Trophoblast cell (in vitro differentiated cells and primary cell): ENCODE data around the gene MBNL3.

Experiments
- DNase-seq, 2 donors: peaks; one replicate each; pipeline ENCODE4 v3.0.0-alpha.2; 2016
- H2AFZ ChIP-seq: 2 replicates; pipeline ENCODE4 v1.6.1; 2013; ENCODE audit warnings: low read length, moderate library complexity, mild to moderate bottlenecking; ENCODE audit not compliant: insufficient read depth, poor library complexity
- H2AK5ac ChIP-seq: 2 replicates; pipeline ENCODE4 v1.6.1; 2013; ENCODE audit warnings: mild to moderate bottlenecking, low read length
- H2BK120ac ChIP-seq: 2 replicates; pipeline ENCODE4 v1.6.1; 2013; ENCODE audit warnings: low read length, mild to moderate bottlenecking, moderate library complexity; ENCODE audit not compliant: insufficient read depth, poor library complexity
- H2BK12ac ChIP-seq: 2 replicates; pipeline ENCODE4 v1.6.1; 2013; ENCODE audit warnings: mild to moderate bottlenecking, low read length, moderate library complexity
- H2BK5ac ChIP-seq: 2 replicates; pipeline ENCODE4 v1.6.1; 2013; ENCODE audit warnings: low read length, low read depth, moderate library complexity, mild to moderate bottlenecking; ENCODE audit not compliant: poor library complexity
- H3K14ac ChIP-seq: 2 replicates; pipeline ENCODE4 v1.6.1; 2013; ENCODE audit warnings: mild to moderate bottlenecking, low read length
- H3K18ac ChIP-seq: 2 replicates; pipeline ENCODE4 v1.6.1; 2013; ENCODE audit warnings: mild to moderate bottlenecking, low read length
- H3K23ac ChIP-seq: 2 replicates; pipeline ENCODE4 v1.6.1; 2013; ENCODE audit warnings: low read length
- H3K27ac ChIP-seq: 2 replicates; pipeline ENCODE4 v1.5.1; 2013; ENCODE audit warnings: low read depth, mild to moderate bottlenecking, inconsistent platforms, low read length, moderate library complexity
- H3K27me3 ChIP-seq: 2 replicates; pipeline ENCODE4 v1.6.1; 2013; ENCODE audit warnings: inconsistent platforms, mild to moderate bottlenecking, low read length, moderate library complexity; ENCODE audit not compliant: insufficient read depth
- H3K36me3 ChIP-seq, 2 experiments: 1 replicate in 1 of 2; 2 replicates in 1 of 2; pipeline ENCODE4 v1.6.1; 2013; ENCODE audit warnings: low read length in 2 of 2, mild to moderate bottlenecking in 2 of 2, moderate library complexity in 1 of 2; ENCODE audit not compliant: insufficient read depth in 2 of 2, control insufficient read depth in 1 of 2
- H3K4ac ChIP-seq: 2 replicates; pipeline ENCODE4 v1.6.1; 2013; ENCODE audit warnings: low read depth, mild to moderate bottlenecking, low read length, moderate library complexity
- H3K4me1 ChIP-seq, 2 experiments: 1 replicate in 1 of 2; 2 replicates in 1 of 2; pipeline ENCODE4 v1.6.1; 2013; ENCODE audit warnings: low read length in 2 of 2, mild to moderate bottlenecking in 2 of 2, moderate library complexity in 1 of 2; ENCODE audit not compliant: insufficient read depth in 2 of 2, control insufficient read depth in 1 of 2
- H3K4me2 ChIP-seq: 2 replicates; pipeline ENCODE4 v1.6.1; 2013; ENCODE audit warnings: inconsistent platforms, mild to moderate bottlenecking, low read length, moderate library complexity
- H3K4me3 ChIP-seq: 2 replicates; pipeline ENCODE4 v1.5.1; 2013; ENCODE audit warnings: mild to moderate bottlenecking, low read depth, low read length, inconsistent platforms
- H3K79me1 ChIP-seq: one replicate; pipeline ENCODE4 v1.6.1; 2013; ENCODE audit warnings: low read length
- H3K79me2 ChIP-seq: 2 replicates; pipeline ENCODE4 v1.6.1; 2013; ENCODE audit warnings: low read length, mild to moderate bottlenecking; ENCODE audit not compliant: control insufficient read depth, insufficient read depth, poor library complexity
- H3K9ac ChIP-seq: 2 replicates; pipeline ENCODE4 v1.6.1; 2013; ENCODE audit warnings: mild to moderate bottlenecking, low read length
- H3K9me3 ChIP-seq: 2 replicates; pipeline ENCODE4 v1.6.1; 2013; ENCODE audit warnings: low read depth, mild to moderate bottlenecking, control low read depth, inconsistent platforms, low read length; ENCODE audit not compliant: insufficient read depth
- H4K12ac ChIP-seq: 2 replicates; pipeline ENCODE4 v1.6.1; 2013; ENCODE audit warnings: low read depth, mild to moderate bottlenecking, low read length, moderate library complexity
- H4K8ac ChIP-seq: 2 replicates; pipeline ENCODE4 v1.6.1; 2013; ENCODE audit warnings: low read depth, mild to moderate bottlenecking, low read length, moderate library complexity
- H4K91ac ChIP-seq: one replicate; pipeline ENCODE4 v1.6.1; 2013; ENCODE audit warnings: low read depth, mild to moderate bottlenecking, low read length, moderate library complexity
- WGBS: extraction: QIAGEN DNeasy Blood & Tissue Kit; methylation state at CpG from one replicate; pipeline ENCODE4 v1.1.7; 2013; ENCODE audit warnings: missing lambda C conversion rate; ENCODE audit not compliant: insufficient read length, insufficient coverage; ENCODE audit errors: extremely low coverage; 5-methylcytosine and 5-hydroxymethylcytosine counted together

Gene MBNL3

DNA sequence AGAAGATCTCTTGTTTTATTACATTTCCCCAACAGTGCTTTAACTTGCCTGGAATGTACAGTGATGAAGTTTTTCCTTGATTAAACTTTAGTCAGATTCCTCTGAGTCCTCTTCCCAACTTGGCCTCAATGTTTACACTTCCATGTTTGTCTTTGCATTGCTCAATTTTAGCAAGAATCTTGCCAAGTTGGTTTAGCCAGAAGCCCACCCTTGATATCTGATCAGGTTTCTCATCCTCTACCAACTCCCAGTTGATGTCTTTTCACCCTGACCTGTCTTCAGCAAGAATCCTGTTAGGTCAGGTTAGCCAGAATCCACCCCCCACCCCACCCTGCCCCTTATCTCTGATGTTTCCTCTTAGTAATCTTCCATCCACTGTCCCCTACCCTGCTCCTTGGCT is 120.9 kb downstream of the MBNL3 start:
- no peaks in the 10 kb centered on the region for H3K79me2 ChIP-seq

DNA sequence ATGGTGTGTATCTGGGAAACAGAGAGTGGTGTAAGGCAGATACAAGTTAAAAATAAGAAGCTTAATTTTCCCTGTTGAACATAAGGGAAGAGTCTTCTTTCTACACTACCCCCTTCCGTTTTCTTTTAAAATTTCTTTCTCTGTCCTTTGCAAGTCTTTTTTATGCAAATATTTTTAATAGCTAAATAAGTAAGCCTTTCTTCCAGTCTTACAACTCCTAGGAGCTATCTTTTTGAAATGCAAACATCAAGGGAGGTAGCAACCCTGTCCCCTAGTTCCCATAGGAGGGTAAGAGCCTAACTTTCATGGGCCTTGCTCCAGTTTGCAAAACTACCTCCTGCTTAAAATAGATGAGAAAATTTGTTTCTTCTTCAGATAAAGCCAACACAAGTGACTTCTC is 121.5 kb downstream of the MBNL3 start:
- no peaks in the 10 kb centered on the region for H3K9me3 ChIP-seq
- no peaks in the 10 kb centered on the region for H3K27me3 ChIP-seq
- no peaks in the 10 kb centered on the region for H3K79me1 ChIP-seq
- H3K4me2 ChIP-seq, result no peak overlapping the region
- H3K36me3 ChIP-seq, result no peaks in the 10 kb centered on the region
- H2BK5ac ChIP-seq, result no peak overlapping the region
- no CpG with 5 or more reads among the region's 1 CpG for WGBS
- H3K23ac ChIP-seq, result no peak overlapping the region
- H2BK120ac ChIP-seq, result no peak overlapping the region
- H3K79me2 ChIP-seq, result no peaks in the 10 kb centered on the region
- H2AFZ ChIP-seq, result no peak overlapping the region
- no peak overlapping the region for H3K9ac ChIP-seq
- peaks cover 0 to 2% of the 10 kb centered on the region in 2 experiments for H3K4me1 ChIP-seq
- no peak overlapping the region for H3K4me3 ChIP-seq
- no peak overlapping the region for H3K14ac ChIP-seq
- H4K12ac ChIP-seq, result no peak overlapping the region
- H3K27ac ChIP-seq, result no peak overlapping the region
- H4K8ac ChIP-seq, result no peak overlapping the region
- H3K18ac ChIP-seq, result no peak overlapping the region
- no peak for DNase-seq
- H2AK5ac ChIP-seq, result no peak overlapping the region
- H2BK12ac ChIP-seq, result no peak overlapping the region
- H4K91ac ChIP-seq, result no peak overlapping the region
- H3K4ac ChIP-seq, result no peak overlapping the region

More for the DNA sequence above, 120.9 kb downstream of the MBNL3 start:
- H2AK5ac ChIP-seq, result no peak overlapping the region
- no peak overlapping the region for H3K4me3 ChIP-seq
- H3K36me3 ChIP-seq, result no peaks in the 10 kb centered on the region
- no peak overlapping the region for H3K23ac ChIP-seq
- H2AFZ ChIP-seq, result no peak overlapping the region
- no peaks in the 10 kb centered on the region for H3K27me3 ChIP-seq
- no peak overlapping the region for H2BK12ac ChIP-seq
- peak in 1 of 2 donors; percentile 65 for DNase-seq
- no peak overlapping the region for H3K18ac ChIP-seq
- no peaks in the 10 kb centered on the region for H3K79me1 ChIP-seq
- no peak overlapping the region for H3K4me2 ChIP-seq
- H3K9me3 ChIP-seq, result no peaks in the 10 kb centered on the region
- H3K14ac ChIP-seq, result no peak overlapping the region
- H3K4me1 ChIP-seq, result peaks cover 0 to 2% of the 10 kb centered on the region in 2 experiments
- no peak overlapping the region for H3K27ac ChIP-seq
- H3K4ac ChIP-seq, result no peak overlapping the region
- no peak overlapping the region for H4K91ac ChIP-seq
- H4K12ac ChIP-seq, result no peak overlapping the region
- no peak overlapping the region for H2BK5ac ChIP-seq
- no peak overlapping the region for H3K9ac ChIP-seq
- no peak overlapping the region for H4K8ac ChIP-seq
- H2BK120ac ChIP-seq, result no peak overlapping the region

DNA sequence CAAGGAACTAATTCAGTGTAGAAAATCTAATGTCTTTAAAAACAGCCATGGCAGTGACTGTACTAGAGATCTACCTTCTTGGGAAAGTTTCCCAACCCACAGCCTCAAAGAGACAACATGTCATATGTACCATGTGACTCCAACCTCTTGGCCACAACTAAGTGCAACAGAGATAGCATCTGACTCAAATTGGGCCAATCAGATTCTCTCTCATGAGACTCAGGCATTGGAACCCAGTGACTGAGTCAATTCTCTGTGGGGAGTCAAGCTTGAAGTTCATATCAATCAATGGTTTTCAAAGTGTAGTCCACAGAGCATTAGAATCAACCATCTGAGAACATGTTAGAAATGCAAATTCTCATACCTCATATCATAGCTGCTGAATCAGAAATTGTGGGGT is 123.3 kb downstream of the MBNL3 start:
- Histone ChIP-seq H3K79me1 (no peaks in the 10 kb centered on the region), H3K14ac (no peak overlapping the region), H4K91ac (no peak overlapping the region), H2BK120ac (no peak overlapping the region), H3K9ac (no peak overlapping the region), H3K4me2 (no peak overlapping the region), H3K9me3 (no peaks in the 10 kb centered on the region), H3K4ac (no peak overlapping the region), H4K8ac (no peak overlapping the region), H2AFZ (no peak overlapping the region), H3K4me3 (no peak overlapping the region), H3K36me3 (no peaks in the 10 kb centered on the region), H3K27me3 (no peaks in the 10 kb centered on the region), H3K18ac (no peak overlapping the region), H3K23ac (no peak overlapping the region), H2BK12ac (no peak overlapping the region), H2AK5ac (no peak overlapping the region), H2BK5ac (no peak overlapping the region), H3K79me2 (no peaks in the 10 kb centered on the region), H4K12ac (no peak overlapping the region), H3K4me1 (no peaks in the 10 kb centered on the region), H3K27ac (no peak overlapping the region)
- no peak for DNase-seq

DNA sequence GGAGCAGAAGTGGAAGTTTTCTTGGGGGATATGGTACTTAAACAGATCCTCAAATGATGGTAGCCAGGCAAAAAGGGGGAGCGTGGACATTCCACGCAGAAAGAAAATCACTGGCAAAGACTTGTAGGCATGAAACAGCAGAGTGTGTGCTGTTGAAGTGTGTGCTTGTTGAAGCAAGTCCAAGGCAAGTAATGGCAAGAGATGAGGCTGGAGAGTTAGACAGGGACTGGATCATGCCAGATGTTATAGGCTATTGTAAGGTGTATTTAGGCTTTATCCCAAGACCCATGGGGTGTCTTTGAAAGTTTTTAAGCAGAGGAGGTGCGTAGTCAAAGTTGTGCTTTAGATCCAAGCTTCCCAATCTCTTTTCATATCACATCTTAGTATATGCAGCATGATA is 124.5 kb downstream of the MBNL3 start:
- Histone ChIP-seq H3K9ac (no peak overlapping the region), H2AFZ (no peak overlapping the region), H3K4me2 (no peak overlapping the region), H3K79me1 (no peaks in the 10 kb centered on the region), H3K9me3 (no peaks in the 10 kb centered on the region), H3K4me3 (no peak overlapping the region), H3K27ac (no peak overlapping the region), H4K91ac (no peak overlapping the region), H3K14ac (no peak overlapping the region), H4K8ac (no peak overlapping the region), H3K4ac (no peak overlapping the region), H2BK120ac (no peak overlapping the region), H3K4me1 (no peaks in the 10 kb centered on the region), H2BK12ac (no peak overlapping the region), H2BK5ac (no peak overlapping the region), H3K23ac (no peak overlapping the region), H3K18ac (no peak overlapping the region), H3K79me2 (no peaks in the 10 kb centered on the region), H3K36me3 (no peaks in the 10 kb centered on the region), H2AK5ac (no peak overlapping the region), H4K12ac (no peak overlapping the region), H3K27me3 (no peaks in the 10 kb centered on the region)
- WGBS, result no CpG with 5 or more reads among the region's 3 CpGs
- no peak for DNase-seq

DNA sequence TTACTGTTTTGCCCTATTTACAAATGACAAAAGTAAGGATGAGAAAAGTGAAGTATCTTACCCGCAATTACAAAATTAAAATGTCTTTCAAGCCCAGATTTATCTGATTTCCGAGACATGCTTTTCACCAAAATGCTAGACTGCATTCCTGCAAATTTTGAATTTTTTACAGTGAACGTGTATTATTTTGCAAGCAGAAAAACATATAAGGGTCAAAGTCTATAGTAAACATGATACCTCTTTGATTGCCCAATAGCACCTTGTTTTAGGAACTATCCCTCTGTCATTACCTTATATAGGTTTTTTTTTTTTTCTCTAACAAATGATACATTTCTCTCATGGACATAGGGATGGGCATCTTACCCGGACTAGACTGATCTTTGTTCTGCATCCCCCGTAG is 135.4 kb downstream of the MBNL3 start:
- H2BK5ac ChIP-seq, result no peak overlapping the region
- no peak overlapping the region for H2AK5ac ChIP-seq
- H3K9ac ChIP-seq, result no peak overlapping the region
- no peak overlapping the region for H4K12ac ChIP-seq
- H3K4ac ChIP-seq, result no peak overlapping the region
- no peaks in the 10 kb centered on the region for H3K79me1 ChIP-seq
- H4K8ac ChIP-seq, result no peak overlapping the region
- H2BK12ac ChIP-seq, result no peak overlapping the region
- H3K4me2 ChIP-seq, result no peak overlapping the region
- no peaks in the 10 kb centered on the region for H3K9me3 ChIP-seq
- no peak overlapping the region for H3K27ac ChIP-seq
- no CpG with 5 or more reads among the region's 5 CpGs for WGBS
- no peak overlapping the region for H2BK120ac ChIP-seq
- no peaks in the 10 kb centered on the region for H3K79me2 ChIP-seq
- no peaks in the 10 kb centered on the region for H3K4me1 ChIP-seq
- H3K27me3 ChIP-seq, result no peaks in the 10 kb centered on the region
- H4K91ac ChIP-seq, result no peak overlapping the region
- no peaks in the 10 kb centered on the region for H3K36me3 ChIP-seq
- H3K14ac ChIP-seq, result no peak overlapping the region
- H3K18ac ChIP-seq, result no peak overlapping the region
- no peak overlapping the region for H3K23ac ChIP-seq
- peak in 1 of 2 donors; percentile 88 for DNase-seq
- no peak overlapping the region for H3K4me3 ChIP-seq
- no peak overlapping the region for H2AFZ ChIP-seq
